ACHN (cell line): Measurements from ENCODE around the gene COL1A1.
A peak's percentile ranks its signal among the peaks of the same experiment; 100 is the strongest.

Source experiments
- DNase-seq: peaks from one replicate; pipeline ENCODE4 v3.0.0-alpha.2; 2015
- in situ Hi-C: cut with HindIII; loops from 2 replicates; pipeline ENCODE4 v1.10.0; 2017; ENCODE audit warnings: low sequenced_read_pairs, low pct_ligation_motif_present, low pct_unique_long_range_greater_than_20kb

The COL1A1 gene

DNA sequence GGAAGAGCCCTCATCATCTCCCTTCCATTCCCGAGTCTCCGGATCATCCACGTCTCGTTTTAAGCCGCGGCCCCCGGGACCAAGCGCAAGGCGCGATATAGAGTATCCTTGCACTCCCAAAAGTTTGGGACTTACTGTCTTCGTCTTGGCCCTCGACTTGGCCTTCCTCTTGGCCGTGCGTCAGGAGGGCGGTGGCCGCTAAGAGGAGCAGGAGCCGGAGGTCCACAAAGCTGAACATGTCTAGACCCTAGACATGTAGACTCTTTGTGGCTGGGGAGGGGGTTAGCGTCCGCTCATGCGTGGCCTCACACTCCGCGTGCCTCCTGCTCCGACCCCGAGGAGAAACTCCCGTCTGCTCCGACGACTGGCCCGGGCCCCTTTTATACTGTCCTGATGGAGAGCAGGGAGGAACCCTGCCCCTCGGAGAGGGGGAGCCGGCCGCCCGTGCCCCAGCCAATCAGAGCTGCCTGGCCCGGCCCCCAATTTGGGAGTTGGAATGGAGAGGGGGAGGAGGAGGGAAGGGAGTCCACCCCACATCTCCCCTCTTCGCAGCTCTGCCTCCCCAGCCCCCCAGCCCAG is at the start of gene COL1A1:
Gene COL1A1, minus strand, starts transcription at position 356 of the 579 bp plus-strand sequence. Its CDS starts 118 bp downstream, at position 238.
- in situ Hi-C loops: no loop called here

DNA sequence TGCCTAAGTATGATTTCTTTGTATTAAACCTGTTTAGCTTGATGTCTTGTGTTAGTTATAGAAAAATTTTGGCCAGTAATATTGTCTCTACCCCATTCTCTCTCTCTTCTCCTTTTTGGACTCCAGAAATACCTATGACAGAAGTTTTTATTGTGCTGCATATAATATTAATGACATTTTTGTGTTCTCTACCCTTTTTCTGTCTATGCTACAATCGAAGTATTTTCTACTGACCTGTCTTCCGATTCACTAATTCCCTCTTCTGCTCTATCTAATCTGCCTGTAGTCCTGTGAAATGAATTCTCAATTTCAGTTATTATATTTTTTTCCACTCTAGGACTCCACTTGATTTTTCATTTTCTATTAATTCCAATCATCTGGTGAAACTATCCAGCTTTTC is 46.8 kb upstream of the COL1A1 start:
- in situ Hi-C loops: no loop called here
- no peak for DNase-seq

More for the DNA sequence above, at the start of gene COL1A1:
- no peak for DNase-seq

DNA sequence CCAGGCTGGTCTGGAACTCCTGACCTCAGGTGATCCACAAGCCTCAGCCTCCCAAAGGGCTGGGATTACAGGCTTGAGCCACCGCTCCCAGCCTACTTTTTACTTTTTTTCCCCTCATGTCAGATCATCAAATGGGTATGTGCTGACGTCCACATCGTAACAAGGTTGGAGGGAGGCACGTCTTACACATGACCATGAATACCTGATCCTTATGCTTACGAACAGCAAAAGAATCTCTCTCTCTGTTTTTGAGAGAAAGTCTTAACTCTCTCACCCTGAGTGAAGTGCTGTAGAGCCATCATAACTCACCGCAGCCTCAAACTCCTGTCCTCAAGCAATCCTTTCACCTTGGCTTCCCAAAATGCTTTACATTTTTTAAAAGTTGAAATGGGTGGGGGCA is 43.3 kb upstream of the COL1A1 start:
- DNase-seq: no peak
- in situ Hi-C loops: no loop called here

DNA sequence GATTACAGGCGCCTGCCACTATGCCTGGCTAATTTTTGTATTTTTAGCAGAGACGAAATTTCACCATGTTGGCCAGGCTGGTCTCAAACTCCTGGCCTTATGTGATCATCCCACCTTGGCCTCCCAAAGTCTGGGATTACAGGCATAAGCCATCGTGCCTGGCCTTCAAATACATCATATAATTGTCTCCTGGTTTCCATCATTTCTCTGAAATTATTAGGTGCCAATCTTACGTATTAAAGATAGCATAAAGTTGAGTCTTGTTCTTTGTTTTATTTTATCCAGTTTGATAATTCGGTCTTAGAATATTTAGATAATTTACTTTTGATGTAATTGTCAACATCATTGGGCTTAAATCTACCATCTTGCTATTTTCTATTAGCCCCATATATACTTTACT is 40.0 kb upstream of the COL1A1 start:
- in situ Hi-C loops: no loop called here
- no peak for DNase-seq

DNA sequence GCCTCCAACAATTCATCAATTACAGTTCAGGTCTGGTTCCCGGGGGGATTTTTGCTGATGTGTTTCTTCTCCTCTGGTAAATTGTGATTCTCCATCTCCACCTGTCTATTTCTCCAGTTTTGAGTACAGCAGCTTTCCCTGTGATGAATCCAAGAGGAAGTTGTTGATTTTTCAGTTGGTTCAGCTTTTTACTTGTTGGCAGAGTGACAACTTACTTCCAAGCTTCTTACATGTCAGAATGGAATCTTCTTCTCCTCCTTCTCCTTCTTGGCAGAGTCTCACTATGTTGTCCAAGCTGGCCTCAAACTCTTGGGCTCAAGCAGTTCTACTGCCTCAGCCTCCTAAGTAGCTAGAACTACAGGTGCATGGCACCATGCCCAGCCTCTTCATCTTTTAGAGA is 39.4 kb upstream of the COL1A1 start:
- no peak for DNase-seq
- in situ Hi-C loops: no loop called here

DNA sequence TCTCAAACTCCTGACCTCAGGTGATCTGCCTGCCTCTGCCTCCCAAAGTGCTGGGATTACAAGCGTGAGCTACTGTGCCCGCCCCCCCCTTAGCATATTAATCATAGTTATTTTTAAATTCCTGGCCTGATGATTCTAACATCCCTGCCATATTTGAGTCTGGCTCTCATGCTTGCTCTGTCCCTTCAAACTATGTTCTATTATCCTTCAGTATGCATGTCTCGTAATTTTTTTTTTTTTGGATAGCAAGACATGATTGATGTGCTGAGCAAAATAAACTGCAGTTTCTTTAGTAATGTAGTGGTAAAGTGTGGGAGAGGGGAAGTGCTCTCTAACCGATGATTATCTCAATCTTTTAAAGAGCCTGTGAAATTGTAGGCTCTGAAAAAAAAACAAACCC is 38.5 kb upstream of the COL1A1 start:
- no peak for DNase-seq
- in situ Hi-C loops: no loop called here

DNA sequence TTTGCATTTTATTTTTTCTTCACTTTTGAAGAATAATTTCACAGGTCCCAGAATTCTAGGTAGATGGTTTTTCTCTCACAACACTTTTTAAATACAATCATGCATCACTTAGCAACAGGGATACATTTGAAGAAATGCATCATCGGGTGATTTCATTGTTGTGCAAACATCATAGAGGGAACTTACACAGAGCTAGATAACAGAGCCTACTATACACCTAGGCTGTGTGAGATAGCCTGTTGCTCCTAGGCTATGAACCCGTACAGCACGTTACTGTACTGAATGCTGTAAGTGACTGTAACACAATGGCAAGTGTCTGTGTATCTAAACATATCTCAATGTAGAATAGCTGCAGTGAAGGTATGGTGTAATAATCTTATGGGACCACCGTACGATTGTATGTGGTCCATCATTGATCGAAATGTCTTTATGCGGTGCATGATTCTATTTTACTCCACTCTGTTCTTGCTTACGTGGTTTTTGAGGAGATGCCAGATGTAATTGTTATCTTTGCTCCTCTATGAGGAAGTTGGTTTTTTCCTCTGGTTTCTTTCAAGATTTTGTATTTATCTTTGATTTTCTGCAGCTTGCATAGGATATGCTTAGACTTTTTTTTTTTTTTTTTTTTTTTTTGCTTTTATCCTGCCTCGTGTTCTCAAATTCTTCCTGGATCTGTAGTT is 37.3 kb upstream of the COL1A1 start:
- in situ Hi-C loops: no loop called here
- no peak for DNase-seq

DNA sequence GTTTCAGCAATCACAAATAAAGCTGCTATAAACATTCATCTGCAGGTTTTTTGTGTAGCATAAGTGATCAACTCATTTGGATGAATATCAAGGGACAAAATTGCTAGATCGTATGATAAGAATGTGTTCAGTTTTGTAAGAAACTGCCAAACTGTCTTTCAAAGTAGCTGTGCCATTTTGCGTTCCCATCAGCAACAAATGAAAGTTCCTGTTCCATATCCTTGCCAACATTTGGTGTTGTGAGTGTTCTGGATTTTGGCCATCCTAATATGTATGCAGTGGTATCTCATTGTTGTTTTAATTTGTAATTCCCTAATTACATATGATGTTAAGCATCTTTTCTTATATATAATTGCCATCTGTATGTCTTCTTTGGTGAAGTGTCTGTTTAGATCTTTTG is 36.5 kb upstream of the COL1A1 start:
- DNase-seq: no peak
- in situ Hi-C loops: no loop called here

DNA sequence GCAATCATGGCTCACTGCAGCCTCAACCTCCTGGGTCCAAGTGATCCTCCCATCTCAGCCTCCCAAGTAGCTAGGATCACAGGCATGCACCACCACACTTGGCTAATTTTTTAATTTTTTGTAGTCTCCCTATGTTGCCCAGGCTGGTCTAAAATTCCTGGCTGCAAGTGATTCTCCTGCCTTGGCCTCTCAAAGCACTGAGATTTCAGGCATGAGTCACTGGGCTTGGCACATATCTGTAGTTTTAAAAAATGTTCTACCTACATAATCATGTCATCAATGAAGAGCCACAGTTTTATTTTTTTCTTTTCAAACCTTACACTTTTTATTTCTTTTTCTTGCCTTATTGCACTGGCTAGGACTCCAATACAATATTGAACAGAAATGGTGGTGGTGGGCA is 33.1 kb upstream of the COL1A1 start:
- in situ Hi-C loops: no loop called here
- no peak for DNase-seq

DNA sequence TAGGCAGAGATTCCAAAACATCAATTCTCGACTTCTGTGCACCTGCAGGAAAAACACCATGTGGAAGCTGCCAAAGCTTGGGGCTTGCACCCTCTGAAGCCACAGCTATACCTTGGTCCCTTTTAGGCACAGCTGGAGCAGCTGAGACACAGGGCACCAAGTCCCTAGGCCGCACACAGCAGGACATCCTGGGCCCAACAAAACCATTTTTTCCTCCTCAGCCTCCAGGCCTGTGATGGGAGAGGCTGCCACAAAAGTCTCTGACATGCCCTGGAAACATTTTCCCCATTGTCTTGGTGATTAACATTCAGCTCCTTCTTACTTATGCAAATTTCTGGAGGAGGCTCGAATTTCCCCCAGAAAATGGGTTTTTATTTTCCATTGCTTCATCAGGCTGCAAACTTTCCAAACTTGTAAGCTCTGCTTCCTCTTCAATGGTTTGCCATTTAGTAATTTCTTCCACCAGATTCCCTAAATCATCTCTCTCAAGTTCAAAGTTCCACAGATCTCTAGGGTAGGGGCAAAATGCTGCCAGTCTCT is 24.3 kb upstream of the COL1A1 start:
- no peak for DNase-seq
- in situ Hi-C loops: no loop called here

DNA sequence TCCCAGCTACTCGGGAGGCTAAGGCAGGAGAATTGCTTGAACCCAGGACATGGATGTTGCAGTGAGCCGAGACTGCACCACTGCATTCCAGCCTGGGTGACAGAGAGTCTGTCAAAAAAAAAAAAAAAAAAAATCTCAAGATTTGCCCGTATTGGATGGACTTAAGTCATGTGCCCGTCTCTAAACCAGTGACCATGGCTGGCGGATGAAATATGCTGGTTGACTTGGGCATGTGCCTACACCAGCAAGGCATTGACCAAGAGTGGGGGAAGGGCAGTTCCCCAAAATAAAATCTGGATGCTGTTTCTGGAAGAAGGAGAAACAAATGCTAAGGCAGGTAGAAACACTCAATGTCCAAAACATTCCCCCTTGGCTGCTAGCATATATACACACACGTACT is 21.5 kb upstream of the COL1A1 start:
- in situ Hi-C loops: no loop called here
- DNase-seq: no peak

DNA sequence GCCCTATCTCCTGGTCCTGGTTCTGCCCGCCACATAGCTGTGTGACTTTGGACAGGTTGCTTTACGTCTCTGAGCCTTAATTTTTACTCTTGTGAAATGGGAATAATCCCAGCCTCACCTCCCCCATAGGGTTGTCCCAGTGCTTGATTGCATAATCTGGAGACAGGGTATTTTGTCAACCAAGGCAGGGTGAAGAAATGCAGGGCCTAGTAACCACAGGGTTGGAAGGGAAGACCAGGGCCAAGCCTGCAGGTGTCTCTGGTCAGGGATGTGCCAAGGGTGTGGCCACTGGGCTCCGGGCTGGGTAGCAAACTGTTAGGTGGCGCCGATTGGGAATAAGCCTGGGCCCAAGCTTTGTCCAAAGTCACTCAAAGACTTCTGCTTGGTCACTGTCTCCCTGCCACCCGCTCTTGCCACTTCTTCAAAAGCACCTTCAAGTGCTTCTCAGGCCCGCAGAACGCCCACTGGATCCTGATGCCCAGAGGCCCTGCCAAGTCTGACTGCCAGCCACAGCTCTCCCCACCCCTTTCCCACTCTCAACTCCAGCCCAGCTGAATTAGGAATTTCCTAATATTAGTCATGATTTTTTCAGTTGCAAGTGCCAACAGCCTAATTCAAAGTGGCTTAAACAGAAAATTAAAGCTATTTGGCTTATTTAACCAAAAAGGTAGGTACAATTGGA is 20.6 kb upstream of the COL1A1 start:
- no peak for DNase-seq
- in situ Hi-C loops: no loop called here

DNA sequence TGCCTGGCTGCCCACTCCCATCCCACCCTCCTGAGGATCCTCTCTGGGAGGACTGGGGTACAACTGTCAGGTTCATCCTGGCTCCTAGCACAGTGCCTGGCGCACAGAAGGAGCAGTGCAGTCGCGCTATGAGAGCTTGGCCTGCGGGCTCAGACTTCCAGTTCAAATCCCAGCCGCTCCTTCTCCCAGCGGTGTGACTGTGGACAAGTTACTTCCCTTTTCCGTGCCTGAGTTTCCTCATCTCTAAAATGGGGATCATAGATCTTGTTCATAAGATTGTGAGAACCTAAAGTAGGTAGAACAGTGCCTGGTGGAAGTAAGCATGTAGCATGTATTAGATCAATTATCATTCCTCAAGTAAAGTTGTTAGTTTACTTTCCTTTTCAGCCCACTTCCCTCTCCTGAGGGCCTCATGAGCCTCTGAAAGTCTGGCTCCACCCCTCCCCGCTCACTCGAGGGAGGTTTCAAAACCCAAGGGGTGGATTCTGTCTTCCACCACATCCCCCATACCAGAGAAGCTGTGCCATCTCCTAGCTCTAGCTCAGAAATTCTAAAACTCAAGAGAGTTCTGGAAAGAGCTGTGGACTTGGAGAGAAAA is 19.9 kb upstream of the COL1A1 start:
- DNase-seq: no peak
- in situ Hi-C loops: no loop called here

DNA sequence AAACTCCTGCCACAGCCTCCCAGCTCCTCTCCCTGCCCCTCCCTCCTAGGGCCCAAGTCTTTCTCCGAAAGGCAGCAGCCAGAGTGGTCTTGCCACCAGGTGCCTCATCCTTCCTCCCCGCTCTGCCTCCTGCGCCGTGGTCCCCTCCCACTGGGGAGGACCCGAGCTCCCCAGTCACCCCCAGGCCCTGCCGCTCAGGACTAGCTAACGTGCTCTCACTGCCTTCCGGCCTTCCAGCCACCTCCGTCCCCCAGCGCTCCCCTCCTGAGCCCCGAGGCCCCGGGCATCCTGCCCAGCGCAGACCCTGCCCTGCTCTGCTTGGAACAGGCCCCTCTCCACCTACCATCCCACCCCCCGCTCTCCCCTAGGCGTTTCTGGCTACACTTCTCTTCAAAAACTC is 19.4 kb upstream of the COL1A1 start:
- in situ Hi-C loops: no loop called here

DNA sequence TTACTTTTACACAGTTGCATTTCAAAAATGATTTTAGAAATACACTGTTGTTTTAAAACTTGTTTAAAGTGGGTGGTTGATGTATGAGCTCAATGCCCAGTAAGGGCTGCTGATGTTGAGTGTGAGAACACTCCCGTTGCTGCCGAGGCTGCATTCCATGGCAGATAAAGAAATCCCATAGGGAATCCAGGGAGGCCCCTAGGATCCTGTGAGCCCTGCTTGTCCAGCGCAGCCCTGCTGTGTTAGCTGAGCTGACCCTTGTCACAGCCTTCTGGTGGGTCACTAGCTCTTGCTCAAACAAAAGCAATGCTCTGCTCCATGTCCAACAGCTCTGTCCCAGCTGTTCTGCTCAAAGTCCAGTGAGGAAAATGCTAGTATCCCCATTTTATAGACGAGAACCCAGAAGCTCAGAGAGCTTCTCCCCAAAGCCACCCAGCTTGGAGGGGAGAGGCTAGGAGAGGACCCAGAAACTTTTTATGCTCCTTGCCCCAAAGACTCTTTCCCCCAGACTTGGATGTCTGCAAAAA is 18.6 kb upstream of the COL1A1 start:
- peak; percentile 17 for DNase-seq
- in situ Hi-C loops: no loop called here

More for the DNA sequence above, 19.4 kb upstream of the COL1A1 start:
- no peak for DNase-seq

DNA sequence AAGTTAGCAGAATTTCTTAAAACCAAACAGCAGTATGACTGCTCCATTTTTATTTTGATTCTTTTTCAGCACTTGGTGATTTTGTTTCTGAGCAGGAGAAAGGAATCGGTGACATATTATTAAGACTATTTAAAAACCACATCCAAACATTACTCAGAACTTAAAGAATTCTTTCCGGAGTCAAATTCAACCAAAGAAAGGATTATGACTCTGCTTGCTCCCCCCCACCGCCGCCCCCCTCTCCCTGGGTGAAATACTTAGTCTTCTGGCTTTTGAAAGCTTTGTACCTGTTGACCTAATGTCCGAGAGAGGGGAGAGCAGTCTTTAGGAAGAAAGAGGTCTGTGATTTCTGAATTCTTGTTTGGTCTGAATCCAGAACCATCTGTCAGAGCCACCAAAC is 17.9 kb upstream of the COL1A1 start:
- DNase-seq: peak; percentile 86
- in situ Hi-C loops: no loop called here

DNA sequence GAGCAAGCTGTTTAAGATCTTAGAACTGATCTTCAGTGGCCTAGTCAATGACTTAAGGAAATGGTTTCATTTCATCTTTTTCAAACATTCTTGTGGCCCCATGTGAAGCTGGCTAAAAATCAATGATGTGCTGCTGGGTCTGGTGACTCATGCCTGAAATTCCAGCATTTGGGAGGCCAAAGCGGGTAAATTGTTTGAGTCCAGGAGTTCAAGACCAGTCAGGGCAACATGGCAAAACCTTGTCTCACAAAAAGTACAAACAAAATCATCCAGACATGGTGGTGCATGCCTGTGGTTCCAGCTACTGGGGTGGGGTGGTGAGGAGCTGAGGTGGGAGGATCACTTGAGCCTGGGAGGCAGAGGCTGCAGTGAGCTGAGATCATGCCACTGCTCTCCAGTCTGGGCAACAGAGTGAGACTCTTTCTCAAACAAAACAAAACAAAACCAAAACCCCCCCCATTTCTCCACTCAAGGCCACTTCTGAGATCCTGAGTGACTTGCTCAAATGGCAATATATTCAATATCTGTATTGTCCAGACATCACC is 17.4 kb upstream of the COL1A1 start:
- in situ Hi-C loops: no loop called here
- peak; percentile 87 for DNase-seq

DNA sequence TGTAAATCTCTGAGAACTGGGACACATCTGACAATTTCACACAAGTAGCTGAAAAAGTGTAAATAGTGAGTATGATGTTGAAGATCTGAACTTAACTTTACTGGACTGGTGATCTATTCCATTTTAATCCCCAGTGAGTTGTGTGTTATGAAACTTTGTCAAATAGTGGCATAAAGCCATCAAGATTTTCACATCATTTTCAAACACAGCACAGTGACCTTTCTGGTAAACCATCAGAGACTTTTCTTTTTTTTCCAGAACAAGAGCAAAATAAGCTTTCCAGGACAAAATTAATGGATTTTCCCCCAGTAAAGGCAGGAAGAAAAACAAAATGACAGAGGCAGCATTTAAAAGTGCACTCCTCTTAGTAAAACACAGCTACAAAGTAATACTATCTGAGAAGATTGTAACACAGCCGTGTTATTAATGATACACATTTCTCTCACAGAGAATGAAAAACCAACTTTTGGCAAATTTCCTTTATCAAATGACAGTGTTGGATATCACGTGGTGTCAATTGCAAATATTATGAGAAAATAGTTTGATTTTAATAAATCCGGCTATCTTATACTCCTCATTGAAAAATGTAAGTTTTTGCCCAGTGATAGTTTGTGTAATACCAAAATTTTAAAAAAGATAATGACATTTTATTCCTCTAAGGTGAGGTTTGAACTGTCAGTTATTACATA is 16.8 kb upstream of the COL1A1 start:
- DNase-seq: no peak
- in situ Hi-C loops: no loop called here
